ENCODE results near the gene PATJ. TPM values are rescaled to one million over a fixed set of nuclear protein-coding genes. Genes with fewer than 3 reads are reported as not detected.

PATJ gene
- total and polyA plus RNA-seq, 2 experiments from 2014 or later: 20.0 to 44.8 TPM

GRCh38 chr1:62046927-62047326, 304.6 kb downstream of the PATJ start:
- Histone ChIP-seq H2AFZ (no peak overlapping the region), H4K20me1 (ENCODE audit: insufficient read depth, poor library complexity, severe bottlenecking) (no peaks in the 10 kb centered on the region), H3K36me3 (replicated peaks; ENCODE audit: insufficient read depth, low read depth) (no peaks in the 10 kb centered on the region), H3K79me2 (no peaks in the 10 kb centered on the region), H3K9me3 (ENCODE audit: low read depth) (no peaks in the 10 kb centered on the region), H3K4me3 (no peak overlapping the region), H3K4me2 (no peak overlapping the region), H3K4me1 (ENCODE audit: insufficient read depth) (no peaks in the 10 kb centered on the region), H3K9me2 (replicated peaks; ENCODE audit: insufficient read depth) (no peaks in the 10 kb centered on the region), H3K27me3 (no peaks in the 10 kb centered on the region), H3K27ac (no peak overlapping the region)
- 96% methylated on average over 7 of the region's 7 CpGs for WGBS (ENCODE audit: low lambda C conversion rate, missing lambda C conversion rate)
- no peak for DNase-seq (ENCODE audit: low spot score)
- TF ChIP-seq CTCF (IDR thresholded peaks at IDR 0.05; ENCODE audit: poor library complexity) (no peak), EZH2phosphoT487 (IDR thresholded peaks at IDR 0.05; ENCODE audit: low read depth, severe bottlenecking, unreplicated experiment) (no peak), EZH2 (IDR thresholded peaks at IDR 0.05; ENCODE audit: borderline replicate concordance) (no peak)

DNA sequence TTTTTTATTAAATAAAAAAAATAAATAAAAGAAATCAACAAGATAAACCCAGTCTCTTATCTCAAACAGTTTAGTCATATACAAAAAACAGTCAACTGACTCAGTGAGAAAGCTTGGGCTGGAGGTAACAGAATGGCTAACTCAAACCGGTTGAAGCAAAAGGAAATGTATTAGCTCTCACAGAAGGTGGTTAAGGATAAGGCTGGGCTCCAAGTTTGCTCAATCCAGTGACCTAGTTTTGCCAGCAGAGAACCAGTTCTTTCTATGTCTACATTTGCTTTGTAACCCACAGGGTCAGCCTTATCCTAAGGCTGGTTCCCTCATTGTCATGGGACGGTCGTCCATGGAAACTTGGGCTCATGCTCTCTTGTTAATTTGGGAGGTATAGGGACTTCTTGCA, 307.9 kb downstream of the PATJ start:
- no peaks in the 10 kb centered on the region for H3K27me3 ChIP-seq
- WGBS (ENCODE audit: low lambda C conversion rate, missing lambda C conversion rate): 92% methylated on average over 3 of the region's 3 CpGs
- no peaks in the 10 kb centered on the region for H3K9me2 ChIP-seq (replicated peaks; ENCODE audit: insufficient read depth)
- no peak for DNase-seq (ENCODE audit: low spot score)
- no peaks in the 10 kb centered on the region for H3K36me3 ChIP-seq (replicated peaks; ENCODE audit: insufficient read depth, low read depth)
- no peak for TF ChIP-seq EZH2 (IDR thresholded peaks at IDR 0.05; ENCODE audit: borderline replicate concordance)
- TF ChIP-seq EZH2phosphoT487 (IDR thresholded peaks at IDR 0.05; ENCODE audit: low read depth, severe bottlenecking, unreplicated experiment): no peak
- TF ChIP-seq CTCF (IDR thresholded peaks at IDR 0.05; ENCODE audit: poor library complexity): no peak
- H3K79me2 ChIP-seq: no peaks in the 10 kb centered on the region
- no peaks in the 10 kb centered on the region for H4K20me1 ChIP-seq (ENCODE audit: insufficient read depth, poor library complexity, severe bottlenecking)
- no peak overlapping the region for H3K4me3 ChIP-seq
- no peak overlapping the region for H2AFZ ChIP-seq
- H3K27ac ChIP-seq: no peak overlapping the region
- no peaks in the 10 kb centered on the region for H3K9me3 ChIP-seq (ENCODE audit: low read depth)
- no peaks in the 10 kb centered on the region for H3K4me1 ChIP-seq (ENCODE audit: insufficient read depth)
- H3K4me2 ChIP-seq: no peak overlapping the region

GRCh38 chr1:62052946-62053345, 310.7 kb downstream of the PATJ start:
- H3K27me3 ChIP-seq: no peaks in the 10 kb centered on the region
- TF ChIP-seq CTCF (IDR thresholded peaks at IDR 0.05; ENCODE audit: poor library complexity): no peak
- TF ChIP-seq EZH2 (IDR thresholded peaks at IDR 0.05; ENCODE audit: borderline replicate concordance): no peak
- no peak for TF ChIP-seq EZH2phosphoT487 (IDR thresholded peaks at IDR 0.05; ENCODE audit: low read depth, severe bottlenecking, unreplicated experiment)

DNA sequence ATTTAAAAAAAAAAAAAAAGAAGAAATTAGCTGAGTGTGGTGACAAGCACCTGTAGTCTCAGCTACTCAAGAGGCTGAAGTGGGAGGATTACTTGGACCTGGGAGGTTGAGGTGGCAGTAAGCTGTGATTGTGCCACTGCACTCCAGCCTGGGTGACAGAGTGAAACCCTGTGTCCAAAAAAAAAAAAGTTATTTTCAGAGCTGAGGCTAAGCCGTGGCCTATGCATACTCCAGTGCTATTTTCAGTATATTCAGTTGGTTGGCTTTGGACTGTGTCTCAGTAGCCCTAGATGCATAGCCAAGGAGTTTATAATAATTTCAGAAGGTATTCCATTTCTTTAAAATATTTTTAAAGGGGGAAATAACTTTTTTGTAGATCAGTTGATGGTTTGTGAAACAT, 311.9 kb downstream of the PATJ start:
- Histone ChIP-seq H2AFZ (no peak overlapping the region), H4K20me1 (ENCODE audit: insufficient read depth, poor library complexity, severe bottlenecking) (no peaks in the 10 kb centered on the region), H3K36me3 (replicated peaks; ENCODE audit: insufficient read depth, low read depth) (no peaks in the 10 kb centered on the region), H3K4me3 (no peak overlapping the region), H3K9me3 (ENCODE audit: low read depth) (no peaks in the 10 kb centered on the region), H3K4me1 (ENCODE audit: insufficient read depth) (no peaks in the 10 kb centered on the region), H3K4me2 (no peak overlapping the region), H3K79me2 (no peaks in the 10 kb centered on the region), H3K27me3 (no peaks in the 10 kb centered on the region), H3K27ac (no peak overlapping the region), H3K9me2 (replicated peaks; ENCODE audit: insufficient read depth) (no peaks in the 10 kb centered on the region)
- DNase-seq (ENCODE audit: low spot score): no peak
- WGBS (ENCODE audit: low lambda C conversion rate, missing lambda C conversion rate): 92% methylated on average over 1 of the region's 1 CpG
- TF ChIP-seq CTCF (IDR thresholded peaks at IDR 0.05; ENCODE audit: poor library complexity) (no peak), EZH2phosphoT487 (IDR thresholded peaks at IDR 0.05; ENCODE audit: low read depth, severe bottlenecking, unreplicated experiment) (no peak), EZH2 (IDR thresholded peaks at IDR 0.05; ENCODE audit: borderline replicate concordance) (no peak)

More at GRCh38 chr1:62052946-62053345, 310.7 kb downstream of the PATJ start:
- DNase-seq (ENCODE audit: low spot score): no peak
- Histone ChIP-seq H3K36me3 (replicated peaks; ENCODE audit: insufficient read depth, low read depth) (no peaks in the 10 kb centered on the region), H2AFZ (no peak overlapping the region), H3K79me2 (no peaks in the 10 kb centered on the region), H3K4me3 (no peak overlapping the region), H4K20me1 (ENCODE audit: insufficient read depth, poor library complexity, severe bottlenecking) (no peaks in the 10 kb centered on the region), H3K9me2 (replicated peaks; ENCODE audit: insufficient read depth) (no peaks in the 10 kb centered on the region), H3K27ac (no peak overlapping the region), H3K4me1 (ENCODE audit: insufficient read depth) (no peaks in the 10 kb centered on the region), H3K9me3 (ENCODE audit: low read depth) (no peaks in the 10 kb centered on the region), H3K4me2 (no peak overlapping the region)

All from hepatocyte (in vitro differentiated cells).